Neural progenitor cell (in vitro differentiated cells): ENCODE results near the gene ART1. TPM values are rescaled to one million over a fixed set of nuclear protein-coding genes. Genes with fewer than 3 reads are reported as not detected.

Experiments used
- DNase-seq: peaks from one replicate; pipeline ENCODE4 v3.0.0-alpha.2; 2016; ENCODE audit warnings: low spot score
- H2AFZ ChIP-seq: fragments of 200-600 bp; sonication (generic); replicated peaks from 2 replicates; pipeline ENCODE4 v1.6.1; 2016; ENCODE audit warnings: antibody characterized with exemption
- H3F3A ChIP-seq: fragments of 200-600 bp; sonication (generic); 2 replicates; pipeline ENCODE4 v1.6.1; 2016; ENCODE audit warnings: antibody characterized with exemption, low read depth
- H3K27ac ChIP-seq: fragments of 200-600 bp; sonication (generic); 2 replicates; pipeline ENCODE4 v1.5.1; 2016; ENCODE audit warnings: mild to moderate bottlenecking
- H3K27me3 ChIP-seq: fragments of 200-600 bp; sonication (generic); 2 replicates; pipeline ENCODE4 v1.6.1; 2016; ENCODE audit warnings: mild to moderate bottlenecking, moderate library complexity
- H3K36me3 ChIP-seq: fragments of 200-600 bp; sonication (generic); 2 replicates; pipeline ENCODE4 v1.5.1; 2016
- H3K4me1 ChIP-seq: fragments of 200-600 bp; sonication (generic); 2 replicates; pipeline ENCODE4 v1.6.1; 2016; ENCODE audit warnings: mixed run types
- H3K4me2 ChIP-seq: fragments of 200-600 bp; sonication (generic); 2 replicates; pipeline ENCODE4 v1.6.1; 2016
- H3K4me3 ChIP-seq: fragments of 200-600 bp; sonication (generic); 2 replicates; pipeline ENCODE4 v1.5.1; 2016
- H3K79me2 ChIP-seq: fragments of 200-600 bp; sonication (generic); 2 replicates; pipeline ENCODE4 v1.6.1; 2016; ENCODE audit warnings: low read depth
- H3K9ac ChIP-seq: fragments of 200-600 bp; sonication (generic); 2 replicates; pipeline ENCODE4 v1.6.1; 2016
- H3K9me3 ChIP-seq: fragments of 200-600 bp; sonication (generic); 2 replicates; pipeline ENCODE4 v1.5.1; 2016; ENCODE audit warnings: low read depth
- H4K20me1 ChIP-seq: fragments of 200-600 bp; sonication (generic); 2 replicates; pipeline ENCODE4 v1.6.1; 2016; ENCODE audit warnings: low read depth
- H3K27ac Mint-ChIP-seq: 3 replicates; pipeline ENCODE4 v1.8.0; 2021; ENCODE audit warnings: mixed read lengths
- H3K27me3 Mint-ChIP-seq: 2 replicates; pipeline ENCODE4 v1.8.0; 2022; ENCODE audit warnings: low read depth, mild to moderate bottlenecking, inconsistent platforms, moderate library complexity, mixed read lengths; ENCODE audit not compliant: insufficient read depth
- H3K36me3 Mint-ChIP-seq: 3 replicates; pipeline ENCODE4 v1.8.0; 2021; ENCODE audit warnings: mixed read lengths
- H3K4me1 Mint-ChIP-seq: 3 replicates; pipeline ENCODE4 v1.8.0; 2021; ENCODE audit warnings: mixed read lengths
- H3K4me3 Mint-ChIP-seq: 3 replicates; pipeline ENCODE4 v1.8.0; 2021; ENCODE audit warnings: mild to moderate bottlenecking, moderate library complexity, mixed read lengths
- H3K9me3 Mint-ChIP-seq: 3 replicates; pipeline ENCODE4 v1.8.0; 2020; ENCODE audit warnings: mixed read lengths
- EZH2 ChIP-seq: fragments of 200-600 bp; sonication (generic); IDR thresholded peaks from 2 replicates; pipeline ENCODE4 v1.6.1; 2017; ENCODE audit warnings: antibody characterized with exemption, mild to moderate bottlenecking, moderate library complexity
- EZH2phosphoT487 ChIP-seq: fragments of 200-600 bp; sonication (generic); IDR thresholded peaks from 2 replicates; pipeline ENCODE4 v1.6.1; 2017; ENCODE audit warnings: antibody characterized with exemption
- small RNA-seq: library from RNA; depleted of rRNA; stranded (forward); fragments of <200 nt; gene quantifications from one replicate; pipeline ENCODE3, GENCODE V24; 2015
- total RNA-seq: library from RNA; depleted of rRNA; stranded (reverse); fragments of >200 nt; gene quantifications from 2 replicates; pipeline ENCODE4 v1.2.3, GENCODE V29; 2015; ENCODE audit warnings: low replicate concordance
- TF ChIP-seq, protein P1 (sequence below): fragments of 200-600 bp; sonication (generic); IDR thresholded peaks from 2 replicates; pipeline ENCODE4 v1.5.1; 2017; ENCODE audit warnings: antibody characterized with exemption, mild to moderate bottlenecking

Gene ART1
- total RNA-seq, 1 donor from 2014 or later, result not detected

DNA sequence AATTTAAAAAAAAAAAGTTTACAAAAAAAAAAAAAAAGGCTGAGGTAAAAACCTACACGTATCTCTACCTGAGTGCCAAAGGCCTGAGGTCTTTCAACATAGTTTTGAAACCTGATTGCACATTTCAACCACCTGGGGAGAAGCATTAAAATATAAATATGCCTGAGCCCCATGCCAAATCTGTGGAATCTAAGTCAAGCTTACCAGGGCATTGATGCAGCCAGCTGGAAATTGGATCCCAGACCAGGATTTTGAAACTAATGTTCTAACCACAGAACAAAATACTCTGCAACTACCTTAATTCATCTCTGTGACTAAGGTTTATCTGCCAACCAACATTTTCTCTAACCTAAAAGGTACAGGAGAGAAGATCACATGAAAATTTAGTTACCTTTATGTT, 65.0 kb downstream of the ART1 start:
- no peak overlapping the region for H3K27ac Mint-ChIP-seq
- no peak for DNase-seq
- peaks cover 6% of the 10 kb centered on the region for H3K79me2 ChIP-seq
- no peak overlapping the region for H2AFZ ChIP-seq
- H3K4me3 ChIP-seq, result no peak overlapping the region
- H3K9ac ChIP-seq, result no peak overlapping the region
- no peaks in the 10 kb centered on the region for H3K27me3 Mint-ChIP-seq
- H3K4me3 Mint-ChIP-seq, result no peak overlapping the region
- H3K4me2 ChIP-seq, result no peak overlapping the region
- H3K27ac ChIP-seq, result peak overlapping the region; percentile 5
- H3K9me3 Mint-ChIP-seq, result no peaks in the 10 kb centered on the region
- peaks cover 4% of the 10 kb centered on the region for H3K4me1 Mint-ChIP-seq
- no peaks in the 10 kb centered on the region for H3K27me3 ChIP-seq
- no peaks in the 10 kb centered on the region for H3K9me3 ChIP-seq
- H3K36me3 Mint-ChIP-seq, result peaks cover 37% of the 10 kb centered on the region
- no peaks in the 10 kb centered on the region for H4K20me1 ChIP-seq
- no peaks in the 10 kb centered on the region for H3K4me1 ChIP-seq
- peaks cover 21% of the 10 kb centered on the region for H3K36me3 ChIP-seq
- TF ChIP-seq, protein P1, sequence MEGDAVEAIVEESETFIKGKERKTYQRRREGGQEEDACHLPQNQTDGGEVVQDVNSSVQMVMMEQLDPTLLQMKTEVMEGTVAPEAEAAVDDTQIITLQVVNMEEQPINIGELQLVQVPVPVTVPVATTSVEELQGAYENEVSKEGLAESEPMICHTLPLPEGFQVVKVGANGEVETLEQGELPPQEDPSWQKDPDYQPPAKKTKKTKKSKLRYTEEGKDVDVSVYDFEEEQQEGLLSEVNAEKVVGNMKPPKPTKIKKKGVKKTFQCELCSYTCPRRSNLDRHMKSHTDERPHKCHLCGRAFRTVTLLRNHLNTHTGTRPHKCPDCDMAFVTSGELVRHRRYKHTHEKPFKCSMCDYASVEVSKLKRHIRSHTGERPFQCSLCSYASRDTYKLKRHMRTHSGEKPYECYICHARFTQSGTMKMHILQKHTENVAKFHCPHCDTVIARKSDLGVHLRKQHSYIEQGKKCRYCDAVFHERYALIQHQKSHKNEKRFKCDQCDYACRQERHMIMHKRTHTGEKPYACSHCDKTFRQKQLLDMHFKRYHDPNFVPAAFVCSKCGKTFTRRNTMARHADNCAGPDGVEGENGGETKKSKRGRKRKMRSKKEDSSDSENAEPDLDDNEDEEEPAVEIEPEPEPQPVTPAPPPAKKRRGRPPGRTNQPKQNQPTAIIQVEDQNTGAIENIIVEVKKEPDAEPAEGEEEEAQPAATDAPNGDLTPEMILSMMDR, result no peak
- TF ChIP-seq EZH2 (no peak), EZH2phosphoT487 (no peak)
- H3F3A ChIP-seq, result peaks cover 8% of the 10 kb centered on the region

DNA sequence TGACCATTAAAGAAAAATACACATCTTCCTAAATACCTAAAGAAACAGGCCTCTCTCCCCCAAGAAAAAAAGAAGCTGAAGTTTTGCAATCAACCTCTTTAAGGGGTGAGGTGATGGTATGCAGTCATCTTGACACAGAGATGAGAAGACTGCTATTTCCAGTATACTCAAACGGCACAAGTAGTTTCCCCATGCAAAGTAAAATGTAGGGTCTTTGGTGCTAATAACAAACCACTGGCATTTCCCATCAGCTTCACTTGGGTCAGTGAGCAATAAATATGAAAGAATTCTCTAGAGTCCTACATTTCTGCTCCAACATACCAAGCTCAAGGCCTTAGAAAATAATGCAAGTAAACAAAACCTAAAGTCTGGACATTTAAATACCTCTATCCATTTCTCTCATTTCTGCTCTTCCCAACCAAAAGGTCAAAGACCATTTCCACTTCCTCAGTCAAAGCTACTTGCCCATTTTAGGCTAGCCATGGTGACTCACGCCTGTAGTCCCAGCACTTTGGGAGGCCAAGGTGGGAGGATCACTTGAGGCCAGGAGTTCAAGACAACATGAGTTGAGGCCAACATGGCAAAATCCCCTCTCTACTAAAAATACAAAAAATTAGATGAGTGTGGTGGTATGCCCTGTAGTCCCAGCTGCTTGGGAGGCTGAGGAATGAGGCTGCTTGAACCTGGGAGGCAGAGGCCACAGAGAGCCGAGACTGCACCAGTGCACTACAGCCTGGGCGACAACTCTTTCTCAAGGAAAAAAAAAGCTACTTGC, 65.7 kb downstream of the ART1 start:
- Histone ChIP-seq H3K4me2 (no peak overlapping the region), H3K79me2 (peaks cover 6% of the 10 kb centered on the region), H3K9me3 (no peaks in the 10 kb centered on the region), H3K27ac (peak overlapping the region; percentile 5), H3K4me1 (no peaks in the 10 kb centered on the region), H4K20me1 (no peaks in the 10 kb centered on the region), H3F3A (peaks cover 8% of the 10 kb centered on the region), H3K9ac (no peak overlapping the region), H2AFZ (no peak overlapping the region), H3K27me3 (no peaks in the 10 kb centered on the region), H3K36me3 (peaks cover 21% of the 10 kb centered on the region), H3K4me3 (no peak overlapping the region)
- Mint-ChIP-seq H3K4me3 (no peak overlapping the region), H3K27ac (peak overlapping the region; percentile 59), H3K4me1 (peaks cover 4% of the 10 kb centered on the region), H3K27me3 (no peaks in the 10 kb centered on the region), H3K36me3 (peaks cover 32% of the 10 kb centered on the region), H3K9me3 (no peaks in the 10 kb centered on the region)
- DNase-seq, result no peak
- TF ChIP-seq EZH2phosphoT487 (no peak), EZH2 (no peak)
- TF ChIP-seq, protein P1, result no peak

DNA sequence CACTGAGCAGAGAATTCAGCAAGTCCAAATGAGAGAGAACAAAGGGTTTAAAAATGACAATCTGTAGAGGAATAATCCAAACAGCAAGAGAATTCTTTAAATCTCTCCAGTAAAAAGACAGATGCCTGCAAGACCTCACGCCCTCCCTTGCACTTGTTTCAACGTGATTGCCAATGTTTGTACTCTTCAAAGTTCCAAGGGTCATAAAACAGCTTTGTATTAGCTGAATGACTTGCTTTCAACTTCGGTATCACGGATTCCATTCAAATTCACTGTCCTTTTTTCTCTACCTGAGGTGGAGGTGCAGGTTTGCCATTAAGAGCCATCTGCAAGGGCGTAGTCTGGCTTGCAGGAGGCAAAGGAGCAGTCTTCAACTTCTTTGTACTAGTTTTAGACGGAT, 67.3 kb downstream of the ART1 start:
- no peak overlapping the region for H3K9ac ChIP-seq
- no peak overlapping the region for H2AFZ ChIP-seq
- peaks cover 8% of the 10 kb centered on the region for H3F3A ChIP-seq
- no peak for DNase-seq
- no peaks in the 10 kb centered on the region for H3K4me1 ChIP-seq
- Mint-ChIP-seq H3K27me3 (no peaks in the 10 kb centered on the region), H3K9me3 (no peaks in the 10 kb centered on the region), H3K36me3 (peaks cover 25% of the 10 kb centered on the region), H3K4me3 (no peak overlapping the region), H3K27ac (no peak overlapping the region), H3K4me1 (peaks cover 4% of the 10 kb centered on the region)
- H3K27me3 ChIP-seq, result no peaks in the 10 kb centered on the region
- no peak overlapping the region for H3K4me3 ChIP-seq
- no peak overlapping the region for H3K4me2 ChIP-seq
- peaks cover 6% of the 10 kb centered on the region for H3K79me2 ChIP-seq
- H3K9me3 ChIP-seq, result no peaks in the 10 kb centered on the region
- H4K20me1 ChIP-seq, result no peaks in the 10 kb centered on the region
- H3K27ac ChIP-seq, result no peak overlapping the region
- TF ChIP-seq EZH2 (no peak), EZH2phosphoT487 (no peak)
- TF ChIP-seq, protein P1, result no peak
- H3K36me3 ChIP-seq, result peaks cover 21% of the 10 kb centered on the region

Small RNA genes lying within 50 kb of the gene (small RNA-seq; reads per million reads assigned to genes)
- not detected for gene RF00019

Other genes starting within 250 kb of the ART1 start
- 8.5 and 12.0 TPM in 2 replicates for gene ART5, start 3.1 kb upstream of the ART1 start, total RNA-seq
- gene CHRNA10, start 26.3 kb downstream of the ART1 start, total RNA-seq, result 0.21 and 0.62 TPM in 2 replicates
- gene NUP98, start 152.4 kb downstream of the ART1 start, total RNA-seq, result 94.8 and 106 TPM in 2 replicates
- gene PGAP2, start 163.4 kb downstream of the ART1 start, total RNA-seq, result 10.0 and 37.4 TPM in 2 replicates
- 5.9 and 19.9 TPM in 2 replicates for gene RHOG, start 195.8 kb downstream of the ART1 start, total RNA-seq
- gene STIM1, start 210.5 kb downstream of the ART1 start, total RNA-seq, result 17.3 and 18.9 TPM in 2 replicates